Vagina (tissue), 2 donors: ENCODE measurements around the gene FBXL7. TPM values are rescaled to one million over a fixed set of nuclear protein-coding genes. Genes with fewer than 3 reads are reported as not detected.
"Not testable (repeated sequence)": the region's sequence is repeated elsewhere in the genome, so short reads cannot be mapped to it uniquely, and the experiment has no call there.

Experiments used
- DNase-seq, 2 donors: peaks; one replicate each; pipeline ENCODE4 v3.0.0-alpha.2; 2017; ENCODE audit errors: extremely low spot score in 2 of 2
- H3K27ac ChIP-seq: fragments of 200-600 bp; sonication (generic); one replicate; pipeline ENCODE4 v1.5.1; 2019
- H3K27me3 ChIP-seq: fragments of 200-600 bp; sonication (generic); one replicate; pipeline ENCODE4 v1.5.1; 2019
- H3K36me3 ChIP-seq, 2 donors: fragments of 200-600 bp; sonication (generic); one replicate each; pipeline ENCODE4 v1.5.1; 2017 to 2019
- H3K4me1 ChIP-seq: fragments of 200-600 bp; sonication (generic); one replicate; pipeline ENCODE4 v1.5.1; 2019
- H3K4me3 ChIP-seq, 2 donors: fragments of 200-600 bp; sonication (generic); 1 replicate in 1 of 2; 2 replicates in 1 of 2; pipeline ENCODE4 v1.5.1; 2016 to 2019
- H3K9me3 ChIP-seq: fragments of 200-600 bp; sonication (generic); one replicate; pipeline ENCODE4 v1.5.1; 2019
- CTCF ChIP-seq, 3 experiments: fragments of 450-650 bp in 2 of 3; fragments of 200-600 bp in 1 of 3; sonication (generic) in 1 of 3; IDR thresholded peaks; one replicate each; pipeline ENCODE4 v1.5.1; 2017 to 2019; ENCODE audit warnings: antibody characterized with exemption in 3 of 3, mild to moderate bottlenecking in 2 of 3, moderate library complexity in 2 of 3
- POLR2A ChIP-seq, 2 donors: fragments of 450-650 bp; IDR thresholded peaks; one replicate each; pipeline ENCODE4 v1.6.1; 2017; ENCODE audit warnings: antibody characterized with exemption in 2 of 2, mild to moderate bottlenecking in 2 of 2, moderate library complexity in 2 of 2
- POLR2AphosphoS5 ChIP-seq, 2 donors: sonication (generic); formaldehyde crosslinking; IDR thresholded peaks; one replicate each; pipeline ENCODE4 v1.9.0; 2017; ENCODE audit warnings: antibody characterized with exemption in 2 of 2, mild to moderate bottlenecking in 2 of 2, low read depth in 1 of 2; ENCODE audit not compliant: insufficient read depth in 1 of 2
- intact Hi-C: fragments of 100-400 bp; cut with DNase I; formaldehyde crosslinking; loops from one replicate; pipeline ENCODE4 v1.15.1; 2023
- total RNA-seq: library from RNA; depleted of rRNA; stranded (reverse); fragments of >200 nt; gene quantifications from one replicate; pipeline ENCODE4 v1.2.3, GENCODE V29; 2016

FBXL7 gene
- total RNA-seq, 1 donor from 2014 or later = 21.1 TPM

- Histone ChIP-seq H3K36me3 (no peaks in the 10 kb centered on the region), H3K27me3 (no peaks in the 10 kb centered on the region), H3K4me1 (no peaks in the 10 kb centered on the region), H3K27ac (no peak overlapping the region), H3K4me3 (no peak overlapping the region), H3K9me3 (no peaks in the 10 kb centered on the region)
- intact Hi-C loops = no loop called here
- TF ChIP-seq CTCF (IDR thresholded peaks at IDR 0.05) (no peak), POLR2AphosphoS5 (IDR thresholded peaks at IDR 0.05; ENCODE audit: insufficient read depth in 1 of 2, low read depth in 1 of 2) (no peak), POLR2A (IDR thresholded peaks at IDR 0.05) (no peak)
- DNase-seq = no peak
Measured at GRCh38 chr5:15850939-15851341, 351.0 kb downstream of the FBXL7 start.

- no peak for DNase-seq
- Histone ChIP-seq H3K27ac (no peak overlapping the region), H3K4me3 (no peak overlapping the region), H3K9me3 (no peaks in the 10 kb centered on the region), H3K27me3 (no peaks in the 10 kb centered on the region), H3K36me3 (no peaks in the 10 kb centered on the region), H3K4me1 (no peaks in the 10 kb centered on the region)
- intact Hi-C loops = no loop called here
- no peak for TF ChIP-seq POLR2AphosphoS5 (IDR thresholded peaks at IDR 0.05; ENCODE audit: insufficient read depth in 1 of 2, low read depth in 1 of 2)
- no peak for TF ChIP-seq POLR2A (IDR thresholded peaks at IDR 0.05)
- no peak for TF ChIP-seq CTCF (IDR thresholded peaks at IDR 0.05)
Measured at GRCh38 chr5:15852217-15852616, 352.2 kb downstream of the FBXL7 start.

GRCh38 chr5:15852949-15853348, 353.0 kb downstream of the FBXL7 start:
- H3K36me3 ChIP-seq = no peaks in the 10 kb centered on the region
- H3K27ac ChIP-seq = no peak overlapping the region
- H3K4me1 ChIP-seq = no peaks in the 10 kb centered on the region
- H3K27me3 ChIP-seq = no peaks in the 10 kb centered on the region
- TF ChIP-seq POLR2A (IDR thresholded peaks at IDR 0.05) (no peak), POLR2AphosphoS5 (IDR thresholded peaks at IDR 0.05; ENCODE audit: insufficient read depth in 1 of 2, low read depth in 1 of 2) (no peak), CTCF (IDR thresholded peaks at IDR 0.05) (no peak)
- intact Hi-C loops = no loop called here
- H3K9me3 ChIP-seq = no peaks in the 10 kb centered on the region
- no peak for DNase-seq
- H3K4me3 ChIP-seq = no peak overlapping the region

- Histone ChIP-seq H3K36me3 (no peaks in the 10 kb centered on the region), H3K27me3 (no peaks in the 10 kb centered on the region), H3K9me3 (no peaks in the 10 kb centered on the region), H3K27ac (no peak overlapping the region), H3K4me3 (no peak overlapping the region), H3K4me1 (no peaks in the 10 kb centered on the region)
- TF ChIP-seq POLR2AphosphoS5 (IDR thresholded peaks at IDR 0.05; ENCODE audit: insufficient read depth in 1 of 2, low read depth in 1 of 2) = no peak
- no peak for TF ChIP-seq CTCF (IDR thresholded peaks at IDR 0.05)
- no peak for TF ChIP-seq POLR2A (IDR thresholded peaks at IDR 0.05)
- DNase-seq = no peak
- intact Hi-C loops = no loop called here
Measured at GRCh38 chr5:15858326-15858725, 358.3 kb downstream of the FBXL7 start.

GRCh38 chr5:15864536-15865215, 364.7 kb downstream of the FBXL7 start:
- H3K27ac ChIP-seq = no peak overlapping the region
- H3K27me3 ChIP-seq = no peaks in the 10 kb centered on the region
- H3K9me3 ChIP-seq = no peaks in the 10 kb centered on the region
- no peak for TF ChIP-seq POLR2A (IDR thresholded peaks at IDR 0.05)
- TF ChIP-seq POLR2AphosphoS5 (IDR thresholded peaks at IDR 0.05; ENCODE audit: insufficient read depth in 1 of 2, low read depth in 1 of 2) = no peak
- no peak for TF ChIP-seq CTCF (IDR thresholded peaks at IDR 0.05)
- no peaks in the 10 kb centered on the region for H3K4me1 ChIP-seq
- no peaks in the 10 kb centered on the region for H3K36me3 ChIP-seq
- intact Hi-C loops = no loop called here
- no peak for DNase-seq
- no peak overlapping the region for H3K4me3 ChIP-seq

GRCh38 chr5:15872259-15872658, 372.3 kb downstream of the FBXL7 start:
- intact Hi-C loops, H3K27me3 ChIP-seq, H3K9me3 ChIP-seq, H3K36me3 ChIP-seq, H3K4me1 ChIP-seq, H3K27ac ChIP-seq, H3K4me3 ChIP-seq, DNase-seq: not testable (repeated sequence)
